ENCODE data around the gene LRMDA.

LRMDA gene

GRCh38 chr10:75682649-75683557 is 251.5 kb downstream of the LRMDA start:
- Histone ChIP-seq H3K4me1 (ENCODE audit: insufficient read depth, low read length, poor library complexity, severe bottlenecking) (no peaks in the 10 kb centered on the region), H3K36me3 (ENCODE audit: insufficient read depth, low read length) (no peaks in the 10 kb centered on the region), H3K9me3 (ENCODE audit: insufficient read depth, low read depth, low read length) (peaks cover 4% of the 10 kb centered on the region; the same call in 1 of the 2 replicates), H2AFZ (ENCODE audit: low read length) (no peak overlapping the region), H3F3A (ENCODE audit: low read depth) (no peaks in the 10 kb centered on the region), H3K9ac (ENCODE audit: low read depth, low read length, poor library complexity, severe bottlenecking) (no peak overlapping the region), H3K4me2 (ENCODE audit: low read depth, low read length, poor library complexity, severe bottlenecking) (no peak overlapping the region), H3K79me2 (ENCODE audit: insufficient read depth, low read length) (no peaks in the 10 kb centered on the region), H3K4me3 (ENCODE audit: low read length, poor library complexity, severe bottlenecking) (no peak overlapping the region), H3K9me2 (replicated peaks; ENCODE audit: low read depth, low read length) (no peaks in the 10 kb centered on the region), H3K27me3 (ENCODE audit: insufficient read depth, low read length, poor library complexity, severe bottlenecking) (no peaks in the 10 kb centered on the region), H4K20me1 (ENCODE audit: insufficient read depth, low read length, poor library complexity, severe bottlenecking) (no peaks in the 10 kb centered on the region)
- TF ChIP-seq CTCF (conservative IDR thresholded peaks at IDR 0.05; ENCODE audit: low read length) (no peak), EZH2phosphoT487 (IDR thresholded peaks at IDR 0.05; ENCODE audit: borderline replicate concordance) (no peak)

- Histone ChIP-seq H3K27me3 (ENCODE audit: insufficient read depth, low read length, poor library complexity, severe bottlenecking) (no peaks in the 10 kb centered on the region), H3K9me2 (replicated peaks; ENCODE audit: low read depth, low read length) (no peaks in the 10 kb centered on the region), H3K36me3 (ENCODE audit: insufficient read depth, low read length) (no peaks in the 10 kb centered on the region), H3K4me1 (ENCODE audit: insufficient read depth, low read length, poor library complexity, severe bottlenecking) (no peaks in the 10 kb centered on the region), H3K4me2 (ENCODE audit: low read depth, low read length, poor library complexity, severe bottlenecking) (no peak overlapping the region), H2AFZ (ENCODE audit: low read length) (no peak overlapping the region), H4K20me1 (ENCODE audit: insufficient read depth, low read length, poor library complexity, severe bottlenecking) (no peaks in the 10 kb centered on the region), H3K9ac (ENCODE audit: low read depth, low read length, poor library complexity, severe bottlenecking) (no peak overlapping the region), H3K4me3 (ENCODE audit: low read length, poor library complexity, severe bottlenecking) (no peak overlapping the region), H3F3A (ENCODE audit: low read depth) (no peaks in the 10 kb centered on the region), H3K79me2 (ENCODE audit: insufficient read depth, low read length) (no peaks in the 10 kb centered on the region), H3K9me3 (ENCODE audit: insufficient read depth, low read depth, low read length) (peaks cover 10% of the 10 kb centered on the region; the same call in 1 of the 2 replicates)
- TF ChIP-seq EZH2phosphoT487 (IDR thresholded peaks at IDR 0.05; ENCODE audit: borderline replicate concordance) (no peak), CTCF (conservative IDR thresholded peaks at IDR 0.05; ENCODE audit: low read length) (no peak)
Measured at GRCh38 chr10:75685187-75685586, 253.8 kb downstream of the LRMDA start.

- no peaks in the 10 kb centered on the region for H4K20me1 ChIP-seq (ENCODE audit: insufficient read depth, low read length, poor library complexity, severe bottlenecking)
- no peaks in the 10 kb centered on the region for H3K27me3 ChIP-seq (ENCODE audit: insufficient read depth, low read length, poor library complexity, severe bottlenecking)
- no peaks in the 10 kb centered on the region for H3K9me2 ChIP-seq (replicated peaks; ENCODE audit: low read depth, low read length)
- H2AFZ ChIP-seq (ENCODE audit: low read length) = no peak overlapping the region
- no peak overlapping the region for H3K4me3 ChIP-seq (ENCODE audit: low read length, poor library complexity, severe bottlenecking)
- H3K79me2 ChIP-seq (ENCODE audit: insufficient read depth, low read length) = no peaks in the 10 kb centered on the region
- no peaks in the 10 kb centered on the region for H3K36me3 ChIP-seq (ENCODE audit: insufficient read depth, low read length)
- H3K4me2 ChIP-seq (ENCODE audit: low read depth, low read length, poor library complexity, severe bottlenecking) = no peak overlapping the region
- TF ChIP-seq EZH2phosphoT487 (IDR thresholded peaks at IDR 0.05; ENCODE audit: borderline replicate concordance) = no peak
- H3K9me3 ChIP-seq (ENCODE audit: insufficient read depth, low read depth, low read length) = peaks cover 10% of the 10 kb centered on the region; the same call in 1 of the 2 replicates
- no peak overlapping the region for H3K9ac ChIP-seq (ENCODE audit: low read depth, low read length, poor library complexity, severe bottlenecking)
- no peaks in the 10 kb centered on the region for H3K4me1 ChIP-seq (ENCODE audit: insufficient read depth, low read length, poor library complexity, severe bottlenecking)
- H3F3A ChIP-seq (ENCODE audit: low read depth) = no peaks in the 10 kb centered on the region
Measured at GRCh38 chr10:75688506-75689300, 257.3 kb downstream of the LRMDA start.

Measured in Loucy (cell line).